ENCODE measurements around the gene GPR27.

The GPR27 gene, protein sequence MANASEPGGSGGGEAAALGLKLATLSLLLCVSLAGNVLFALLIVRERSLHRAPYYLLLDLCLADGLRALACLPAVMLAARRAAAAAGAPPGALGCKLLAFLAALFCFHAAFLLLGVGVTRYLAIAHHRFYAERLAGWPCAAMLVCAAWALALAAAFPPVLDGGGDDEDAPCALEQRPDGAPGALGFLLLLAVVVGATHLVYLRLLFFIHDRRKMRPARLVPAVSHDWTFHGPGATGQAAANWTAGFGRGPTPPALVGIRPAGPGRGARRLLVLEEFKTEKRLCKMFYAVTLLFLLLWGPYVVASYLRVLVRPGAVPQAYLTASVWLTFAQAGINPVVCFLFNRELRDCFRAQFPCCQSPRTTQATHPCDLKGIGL

DNA sequence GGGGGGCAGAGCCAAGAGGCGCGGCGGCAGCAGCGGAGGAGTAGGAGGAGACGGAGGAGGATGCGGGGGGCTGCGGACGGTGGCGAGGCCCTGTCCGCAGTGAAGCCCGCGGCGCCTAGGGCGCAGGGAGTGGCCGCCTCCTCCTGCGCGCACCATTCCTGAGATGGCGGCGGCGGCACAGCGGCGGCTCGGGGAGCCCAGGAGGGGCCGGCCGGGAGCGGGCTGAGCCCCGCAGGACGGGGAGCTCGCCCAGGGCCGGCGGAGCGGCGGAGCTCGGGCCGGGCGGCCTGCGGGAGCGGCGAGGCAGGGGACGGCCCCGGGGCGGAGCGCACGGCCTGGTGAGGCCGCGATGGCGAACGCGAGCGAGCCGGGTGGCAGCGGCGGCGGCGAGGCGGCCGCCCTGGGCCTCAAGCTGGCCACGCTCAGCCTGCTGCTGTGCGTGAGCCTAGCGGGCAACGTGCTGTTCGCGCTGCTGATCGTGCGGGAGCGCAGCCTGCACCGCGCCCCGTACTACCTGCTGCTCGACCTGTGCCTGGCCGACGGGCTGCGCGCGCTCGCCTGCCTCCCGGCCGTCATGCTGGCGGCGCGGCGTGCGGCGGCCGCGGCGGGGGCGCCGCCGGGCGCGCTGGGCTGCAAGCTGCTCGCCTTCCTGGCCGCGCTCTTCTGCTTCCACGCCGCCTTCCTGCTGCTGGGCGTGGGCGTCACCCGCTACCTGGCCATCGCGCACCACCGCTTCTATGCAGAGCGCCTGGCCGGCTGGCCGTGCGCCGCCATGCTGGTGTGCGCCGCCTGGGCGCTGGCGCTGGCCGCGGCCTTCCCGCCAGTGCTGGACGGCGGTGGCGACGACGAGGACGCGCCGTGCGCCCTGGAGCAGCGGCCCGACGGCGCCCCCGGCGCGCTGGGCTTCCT is at the start of gene GPR27:
TSS of gene GPR27 (plus strand) at position 155 of the 909 bp plus-strand sequence. CDS start at position 350, 195 bp downstream.
- no peak for DNase-seq

DNA sequence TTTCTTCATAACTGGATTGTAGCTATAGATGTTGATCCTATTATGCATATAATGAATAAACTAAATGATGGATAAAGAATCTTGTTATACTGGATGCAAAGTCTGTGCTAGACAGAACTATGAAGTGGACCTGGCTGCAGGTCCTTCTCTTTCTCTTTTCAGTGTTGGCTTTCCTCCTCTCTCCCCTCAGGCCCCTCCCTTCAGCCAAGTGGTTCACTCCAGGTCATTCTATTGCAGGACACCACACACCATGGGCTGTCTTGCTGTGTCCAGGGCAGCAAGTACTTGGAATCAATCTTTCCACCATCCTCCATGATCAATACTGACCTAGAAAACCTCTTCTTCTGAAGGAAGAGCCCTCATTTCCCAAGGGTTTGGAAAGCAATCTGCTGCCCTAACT is 48.7 kb upstream of the GPR27 start:
- DNase-seq, result no peak

DNA sequence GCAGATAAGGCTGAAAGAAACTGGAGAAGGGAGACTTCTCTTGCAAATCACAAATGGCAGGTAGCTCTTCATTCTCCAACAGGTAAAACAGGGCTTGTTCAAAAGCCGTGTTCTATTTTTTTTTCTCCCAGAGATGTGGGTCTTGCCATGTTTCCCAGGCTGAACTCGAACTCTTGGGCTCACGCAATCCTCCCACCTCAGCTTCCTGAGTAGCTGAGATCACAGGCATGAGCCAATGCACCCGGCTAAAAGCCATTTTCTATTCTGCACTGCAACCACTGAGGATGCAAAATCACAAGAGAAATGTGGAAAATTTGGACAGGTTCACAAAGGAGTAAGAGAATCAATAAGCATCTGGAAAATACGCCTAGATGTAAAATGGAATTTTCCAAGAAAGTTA is 48.0 kb upstream of the GPR27 start:
- DNase-seq, result no peak

DNA sequence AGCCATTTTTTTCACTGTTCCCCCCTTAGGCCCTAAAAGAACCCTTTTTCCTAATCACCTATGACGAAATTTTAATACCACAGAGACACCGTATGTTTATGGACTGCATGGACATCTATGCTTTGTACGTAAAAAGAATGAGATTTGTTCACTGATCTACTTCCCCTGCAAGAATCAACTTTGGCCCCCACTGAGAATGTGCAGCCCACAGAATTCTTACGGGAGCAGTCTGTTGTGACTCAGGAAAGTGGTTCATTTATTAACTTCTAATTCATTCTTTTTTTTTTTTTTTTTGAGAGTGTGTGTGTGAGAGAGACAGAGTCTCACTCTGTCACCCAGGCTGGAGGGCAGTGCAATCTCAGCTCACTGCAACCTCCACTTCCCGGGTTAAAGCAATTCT is 46.1 kb upstream of the GPR27 start:
- DNase-seq, result no peak

DNA sequence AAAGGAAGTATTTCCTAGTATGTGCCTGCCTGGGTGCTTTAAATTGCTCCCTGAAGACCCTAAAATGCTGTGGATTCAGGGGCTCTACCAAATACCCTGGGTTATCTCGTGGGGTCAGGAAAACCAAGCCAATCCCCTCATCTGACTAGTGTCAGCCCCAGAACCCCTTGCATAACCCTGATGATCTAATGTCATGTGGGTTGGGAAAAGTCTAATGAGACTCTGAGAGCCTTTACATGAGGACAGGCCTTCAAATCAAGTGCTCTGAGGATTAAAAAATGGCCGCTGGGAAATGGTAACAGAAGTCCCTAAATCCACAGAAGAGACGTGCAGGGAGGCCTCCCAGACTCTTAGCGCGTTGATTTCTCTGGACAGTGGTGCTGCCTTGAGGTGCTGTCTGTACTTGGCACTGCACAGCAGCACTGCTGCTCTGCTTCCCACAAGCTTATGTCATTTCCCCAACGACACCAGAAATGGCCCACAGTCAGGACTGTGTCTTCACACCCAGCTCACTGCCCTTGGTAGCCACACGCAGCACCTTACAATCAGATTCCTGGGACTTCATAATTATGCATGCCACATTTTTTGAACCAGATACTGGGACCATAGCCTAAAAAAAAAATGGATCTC is 45.1 kb upstream of the GPR27 start:
- DNase-seq, result no peak

DNA sequence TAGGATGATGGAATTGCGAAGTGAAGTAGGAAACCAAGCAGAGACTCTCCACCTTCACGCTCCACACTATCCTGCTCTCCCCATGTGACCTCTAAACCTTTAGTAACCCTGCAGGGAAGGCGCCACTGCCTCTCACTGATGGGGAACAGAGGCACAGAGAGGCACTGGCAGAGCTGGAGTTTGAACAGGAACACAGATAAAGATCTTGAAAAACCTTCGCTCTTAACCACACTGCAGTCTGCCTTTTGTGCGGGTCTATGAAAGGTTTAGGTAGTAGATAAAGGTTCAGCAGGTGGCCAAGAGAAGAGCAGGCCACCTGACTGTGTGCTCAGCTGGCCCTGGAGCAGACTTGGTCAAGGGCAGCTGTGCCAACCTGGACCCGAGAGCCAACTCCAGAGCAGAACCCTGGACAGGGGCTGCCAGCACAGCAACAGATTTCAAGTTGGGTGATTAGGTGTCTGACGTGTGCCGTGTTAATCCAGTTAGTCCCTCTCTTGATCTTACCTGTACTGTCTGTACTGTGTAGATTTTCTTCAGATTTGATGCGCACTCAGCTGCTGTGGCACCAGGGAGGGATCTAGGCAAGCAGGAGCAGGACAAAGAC is 43.6 kb upstream of the GPR27 start:
- no peak for DNase-seq

DNA sequence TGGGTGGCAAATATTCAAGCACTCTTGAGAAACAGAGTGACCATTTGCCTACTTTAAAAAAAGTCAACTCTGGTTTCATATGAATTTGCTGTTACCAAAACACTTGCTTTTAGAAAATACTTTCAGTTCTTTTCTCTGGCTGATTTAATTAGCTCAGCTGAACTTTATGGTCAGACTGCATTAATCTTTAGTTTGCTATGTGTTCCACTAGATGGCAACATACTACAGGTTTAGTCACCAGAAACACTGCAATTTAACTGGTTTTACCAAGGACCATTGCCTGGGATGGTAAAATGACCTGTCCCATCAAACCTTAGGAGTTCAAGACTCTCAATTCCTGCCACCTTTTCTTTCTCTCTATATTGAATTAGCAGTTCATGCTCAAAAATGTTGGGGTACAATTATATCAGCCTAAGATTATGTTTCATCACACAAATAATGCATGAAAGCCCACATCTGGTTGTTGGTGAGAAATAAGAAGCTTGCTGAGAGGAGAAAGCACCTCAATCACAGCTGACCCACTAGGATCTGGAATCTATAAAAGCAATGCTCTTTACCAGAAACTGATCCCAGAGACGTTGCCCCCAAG is 42.7 kb upstream of the GPR27 start:
- peak; percentile 72 for DNase-seq

DNA sequence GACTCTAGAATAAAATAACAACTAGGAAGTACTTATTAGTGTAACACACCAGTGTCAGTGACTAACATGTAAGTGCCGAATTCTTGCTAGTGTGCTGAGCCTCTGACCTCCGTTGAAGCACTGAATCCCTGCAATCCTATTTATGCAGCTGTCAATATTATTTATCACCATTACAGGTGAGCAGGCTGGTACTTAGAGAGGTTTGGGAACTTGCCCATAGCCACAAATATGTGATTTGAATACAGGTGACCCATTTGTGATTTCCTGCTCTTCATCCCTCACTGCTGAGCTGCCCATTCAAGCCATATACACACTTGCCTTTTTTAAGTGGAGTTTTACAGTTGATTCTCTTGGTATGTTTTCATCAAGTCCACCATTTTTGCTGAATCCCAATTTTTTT is 40.6 kb upstream of the GPR27 start:
- no peak for DNase-seq

DNA sequence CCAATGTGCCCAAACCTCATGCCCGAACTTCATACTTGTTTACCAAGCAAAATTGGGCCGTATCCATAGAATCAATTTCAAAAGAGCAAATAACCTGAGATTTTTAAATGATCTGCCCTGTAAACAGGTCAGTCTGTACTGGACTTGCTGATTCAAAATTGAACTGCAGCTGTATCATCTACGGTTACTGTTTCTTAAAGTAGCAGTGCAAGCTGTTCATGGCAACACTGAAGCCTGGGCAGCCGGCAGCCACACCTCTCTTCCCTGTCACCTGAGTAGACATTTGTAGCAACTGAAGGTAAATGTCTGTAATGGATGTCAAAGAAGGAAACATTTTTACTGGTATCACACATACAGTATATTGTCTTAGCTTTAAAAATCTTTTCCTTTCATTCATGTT is 39.1 kb upstream of the GPR27 start:
- no peak for DNase-seq

DNA sequence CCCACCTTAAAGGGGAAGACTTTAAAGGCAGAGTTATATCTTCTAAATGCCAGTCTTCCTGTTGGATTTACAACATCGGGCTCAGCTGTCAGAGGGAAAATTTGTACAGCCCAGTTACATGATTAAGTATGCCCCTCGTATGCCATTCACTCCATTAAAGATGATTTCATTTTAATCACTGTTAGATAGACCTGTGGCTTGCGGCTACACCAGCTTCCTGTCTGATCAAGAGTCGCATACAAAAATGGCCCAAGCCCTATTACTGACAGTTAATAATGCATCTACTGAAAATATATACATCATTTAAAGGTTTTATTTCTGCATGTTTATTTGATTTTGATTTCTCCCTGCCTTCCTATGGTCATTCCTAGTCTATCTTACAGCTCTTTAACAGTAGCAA is 35.6 kb upstream of the GPR27 start:
- DNase-seq, result peak; percentile 61

DNA sequence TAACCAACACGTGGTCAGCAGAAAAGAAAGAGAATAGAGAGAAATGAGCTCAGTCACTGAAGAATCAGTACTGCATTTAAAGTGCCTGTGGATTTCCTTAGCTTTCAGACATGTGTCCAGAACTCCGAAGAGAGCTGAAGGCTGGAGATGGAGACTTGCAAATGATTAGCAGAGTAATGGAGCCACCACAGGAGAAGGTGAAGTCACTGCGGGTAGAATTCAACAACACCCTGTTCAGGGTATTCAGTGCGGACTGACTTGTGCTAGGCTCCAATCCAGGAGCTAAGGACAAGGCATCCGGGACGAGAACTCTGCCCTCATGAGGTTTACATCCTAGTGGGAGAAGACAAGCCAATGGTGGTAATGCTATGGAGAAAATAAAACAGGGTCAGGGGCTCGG is 32.7 kb upstream of the GPR27 start:
- no peak for DNase-seq

DNA sequence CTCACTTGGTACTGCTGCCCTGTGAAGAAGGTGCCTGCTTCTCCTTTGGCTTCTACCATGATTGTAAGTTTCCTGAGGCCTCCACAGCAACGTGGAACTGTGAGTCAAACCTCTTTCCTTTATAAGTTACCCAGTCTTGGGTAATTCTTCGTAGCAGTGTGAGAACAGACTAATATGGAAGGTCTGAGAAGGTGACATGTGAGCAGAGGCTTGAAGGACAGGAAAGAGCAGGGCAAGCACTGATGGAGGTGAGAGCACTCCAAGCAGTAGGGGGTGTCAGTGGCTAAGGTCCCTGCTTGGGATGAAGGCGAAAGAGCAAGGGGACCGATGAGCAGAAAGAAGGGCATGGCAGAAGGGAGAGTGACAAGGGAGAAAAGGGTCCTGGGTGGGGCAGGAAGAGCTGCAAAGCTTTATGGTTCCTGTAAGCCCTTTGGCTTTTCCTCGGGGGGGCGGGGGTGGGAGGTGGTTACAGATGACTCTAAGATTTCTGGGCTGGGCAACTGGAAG is 32.0 kb upstream of the GPR27 start:
- DNase-seq, result peak; percentile 60

DNA sequence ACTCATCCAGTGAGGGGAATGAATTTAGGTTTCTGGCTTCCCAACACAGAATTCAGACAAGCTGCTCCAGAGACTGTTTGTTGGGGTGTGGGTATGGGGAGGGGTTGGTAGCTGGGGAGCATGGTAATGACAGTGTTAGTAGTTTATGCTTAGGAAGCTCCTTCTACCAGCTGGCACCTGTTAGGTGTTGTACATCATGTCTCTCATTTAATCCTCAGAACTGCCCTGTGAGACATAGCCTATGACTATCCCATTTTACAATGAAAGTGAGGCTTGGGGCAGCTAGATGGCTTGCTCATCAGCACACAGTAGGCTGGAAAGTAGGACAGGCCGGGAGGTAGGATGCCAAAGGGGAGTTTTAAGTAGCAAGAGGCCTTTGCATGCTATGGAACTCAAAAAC is 31.0 kb upstream of the GPR27 start:
- DNase-seq, result no peak

DNA sequence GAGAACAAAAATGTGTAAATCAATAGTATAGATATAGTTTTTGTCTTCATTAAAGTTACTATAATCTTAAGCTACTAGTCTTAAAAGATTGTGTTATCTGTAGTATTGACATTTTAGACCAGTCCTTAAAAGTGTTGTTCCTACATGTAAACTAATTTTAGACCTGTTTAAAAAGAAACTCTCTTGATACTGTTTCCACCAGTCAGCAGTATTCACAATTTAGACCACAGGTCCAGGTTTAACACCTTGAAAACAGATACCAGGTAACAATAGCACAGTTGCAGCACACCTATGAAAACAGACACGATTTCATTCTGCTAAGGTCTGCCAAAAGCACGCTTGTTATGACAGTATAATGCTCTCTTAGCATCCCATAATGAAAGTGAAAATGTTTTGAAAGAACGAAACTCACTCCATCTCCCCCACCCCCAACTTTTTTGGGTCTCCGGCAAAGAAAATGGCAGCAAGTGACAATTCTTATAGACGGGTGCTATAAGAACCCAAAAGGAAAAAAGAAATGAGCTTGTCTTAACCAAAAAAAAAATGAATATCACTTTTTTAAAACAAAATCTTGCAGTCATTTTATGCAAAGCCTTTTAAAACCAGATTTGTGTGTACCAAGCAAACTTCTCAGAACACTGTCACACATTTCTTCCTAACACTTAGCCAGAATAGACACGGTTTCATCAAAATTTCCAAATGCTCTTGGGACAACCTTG is 30.0 kb upstream of the GPR27 start:
- DNase-seq, result peak; percentile 74

DNA sequence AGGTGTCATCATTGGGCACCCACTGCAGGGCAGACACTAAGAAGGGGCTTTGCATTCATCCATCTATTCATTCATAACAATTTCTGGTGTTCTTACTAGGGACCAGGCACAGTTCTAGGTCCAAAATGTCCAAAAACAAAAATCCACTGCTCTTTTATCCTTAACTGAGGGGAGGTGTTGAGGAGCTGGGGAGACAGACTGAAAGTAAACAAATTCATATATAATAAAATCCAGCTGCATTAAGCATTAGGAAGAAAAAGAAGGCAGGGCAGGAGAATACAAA is 29.5 kb upstream of the GPR27 start:
- no peak for DNase-seq

DNA sequence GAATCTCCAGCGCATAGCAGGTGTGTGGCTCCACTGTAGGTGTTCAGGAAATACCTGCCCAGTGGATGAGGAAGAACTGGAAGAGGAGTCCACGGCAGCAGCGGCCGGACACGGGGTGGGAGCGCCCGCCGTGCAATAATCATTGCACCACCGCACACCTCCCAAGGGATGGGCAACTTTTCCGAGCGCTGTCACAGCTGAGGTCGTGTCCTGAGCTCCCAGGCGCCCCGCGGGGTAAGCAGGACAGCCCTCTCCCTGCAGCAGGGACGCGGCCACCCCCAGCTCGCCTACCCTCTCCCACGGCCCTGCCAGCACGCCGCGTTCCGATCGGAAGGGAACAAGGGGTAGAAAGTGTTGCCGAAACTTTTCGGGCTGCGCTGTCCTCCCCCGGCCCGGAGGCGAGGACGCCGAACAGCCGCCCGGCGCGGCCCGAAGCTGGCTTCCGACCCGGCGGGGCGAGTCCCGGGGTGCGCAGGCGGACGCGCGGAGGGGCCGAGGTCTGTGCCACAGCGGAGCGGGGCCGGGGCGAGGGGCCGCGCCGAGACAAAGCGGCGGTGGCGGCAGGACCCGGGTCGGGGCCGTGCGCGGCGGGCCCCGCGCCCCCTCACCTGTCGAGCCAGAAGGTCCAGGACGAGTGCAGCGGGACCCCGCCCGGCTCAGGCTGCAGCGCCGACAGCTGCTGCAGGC is 28.9 kb upstream of the GPR27 start:
- DNase-seq, result no peak

DNA sequence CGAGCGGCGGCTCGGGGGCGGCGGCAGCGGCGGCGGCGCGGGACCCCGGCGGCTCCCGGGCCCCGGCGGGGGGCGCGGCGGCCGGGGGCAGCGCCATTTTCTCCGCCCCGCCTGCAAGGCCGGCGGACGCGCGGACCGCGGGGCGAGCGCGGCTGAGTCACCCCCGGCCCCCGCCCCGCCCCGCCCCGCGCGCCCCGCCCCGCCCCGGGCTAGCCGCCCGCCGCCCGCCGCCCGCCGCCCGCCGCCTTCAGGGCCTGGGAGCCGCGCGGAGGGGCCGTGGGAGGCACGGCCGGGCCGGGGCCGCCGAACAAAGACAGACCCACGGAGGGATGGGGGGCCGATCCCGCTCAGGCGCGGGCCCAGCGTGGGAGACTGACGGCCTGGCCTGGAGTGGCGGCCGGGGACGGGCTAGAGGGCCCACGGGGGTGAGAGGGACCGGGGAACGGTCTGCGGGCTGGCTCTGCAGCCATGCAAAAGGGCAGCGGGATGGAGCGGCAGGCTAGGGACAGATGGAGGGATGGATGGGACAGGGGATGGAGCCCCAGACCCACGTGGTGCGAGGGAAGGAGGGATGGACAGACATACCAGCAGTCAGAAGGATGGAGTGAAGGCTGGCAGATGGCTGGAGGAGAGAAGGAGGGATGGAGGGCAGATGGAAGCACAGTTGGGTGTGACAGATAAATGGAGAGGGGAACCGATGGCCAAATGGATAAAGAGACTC is 28.2 kb upstream of the GPR27 start, which contains the start of gene EIF4E3:
TSS of gene EIF4E3 (minus strand) at position 132 of the 721 bp plus-strand sequence. CDS start at position 97, 35 bp downstream.
- no peak for DNase-seq

DNA sequence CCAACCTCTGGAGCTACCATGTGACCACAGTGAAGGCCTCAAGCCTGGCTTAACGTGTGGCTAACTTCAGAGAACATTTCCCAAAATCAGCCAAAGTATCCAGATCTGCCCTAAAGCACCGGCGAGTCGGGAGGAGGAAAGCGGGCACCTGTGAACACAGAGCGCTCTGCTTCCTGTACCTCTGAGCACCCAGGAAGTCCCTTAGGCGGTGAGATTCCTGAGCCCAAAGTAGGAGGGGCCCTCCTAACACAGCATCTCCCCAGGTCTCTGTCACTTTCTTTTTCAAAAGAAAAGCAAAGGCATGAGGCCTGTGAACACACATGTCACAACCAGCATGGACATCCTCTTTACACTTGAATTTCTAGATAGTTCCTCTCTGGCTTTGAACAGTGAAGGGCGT is 27.5 kb upstream of the GPR27 start:
- DNase-seq, result peak; percentile 71

DNA sequence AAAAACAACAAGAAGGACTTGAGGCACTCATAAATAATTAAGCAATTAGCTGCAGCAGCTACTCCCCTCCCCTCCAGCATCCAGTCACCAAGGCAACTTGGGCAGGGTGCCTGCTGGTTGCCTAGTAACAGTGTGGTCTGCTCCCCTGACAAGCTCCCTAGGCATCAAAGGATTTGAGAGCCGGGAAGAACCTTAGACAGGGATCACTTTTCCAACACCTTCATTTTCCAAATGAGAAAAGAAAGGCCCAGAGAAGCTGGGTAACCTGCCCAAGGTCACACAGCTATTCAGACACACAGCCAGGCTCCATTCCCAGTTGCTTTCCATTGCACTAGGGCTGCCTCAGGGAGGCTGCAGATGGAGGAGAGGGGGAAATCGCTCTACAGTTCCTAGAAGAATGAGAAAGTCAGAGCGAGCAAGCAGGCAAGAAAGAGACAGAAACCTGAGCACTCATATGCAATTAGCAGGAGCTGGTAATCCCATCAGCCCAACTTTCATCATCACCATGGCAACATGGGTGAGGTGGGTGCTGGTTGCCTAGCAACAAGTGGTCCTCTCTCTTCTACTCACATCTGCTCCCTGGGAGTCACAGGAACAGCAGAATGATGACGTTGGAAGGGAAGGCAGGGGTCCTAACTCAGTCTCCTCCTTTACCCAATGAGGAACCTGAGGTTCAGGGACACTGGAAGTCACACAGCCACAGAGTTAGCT is 24.9 kb upstream of the GPR27 start:
- DNase-seq, result peak; percentile 45

DNA sequence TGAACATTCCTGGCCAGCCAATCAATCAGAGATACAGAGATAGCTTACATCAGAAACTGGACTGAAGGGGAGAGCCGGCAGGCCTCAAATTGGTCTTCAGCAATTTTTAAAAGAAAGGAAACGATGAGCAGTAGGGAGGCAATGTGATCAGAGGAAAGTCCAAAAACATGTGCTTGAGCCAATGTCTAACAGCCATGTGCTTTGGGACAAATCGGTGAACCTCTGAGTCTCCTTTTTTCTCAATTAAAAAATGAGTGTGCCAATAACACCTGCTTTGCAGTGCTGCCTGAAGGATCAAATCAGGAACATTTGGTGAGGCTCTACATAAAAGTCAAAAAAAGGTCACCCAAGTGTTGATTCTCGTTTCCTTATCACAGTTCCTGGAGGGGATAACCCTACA is 21.0 kb upstream of the GPR27 start:
- no peak for DNase-seq

All from CD4-positive, alpha-beta T cell treated with Interleukin-4 for 4 hours (primary cell).